H1 (cell line): Measurements from ENCODE around the gene DNTTIP2. TPM values are rescaled to one million over a fixed set of nuclear protein-coding genes. Genes with fewer than 3 reads are reported as not detected.

ENCODE experiments used
- BRCA1 ChIP-seq: IDR thresholded peaks from 2 replicates; pipeline ENCODE4 v1.6.1; 2012; ENCODE audit warnings: low read depth, low read length, improper control_type of control experiment
- CHD1 ChIP-seq: IDR thresholded peaks from 2 replicates; pipeline ENCODE4 v1.6.1; 2012; ENCODE audit warnings: low read depth, low read length, improper control_type of control experiment
- CHD2 ChIP-seq: IDR thresholded peaks from 2 replicates; pipeline ENCODE4 v1.6.1; 2012; ENCODE audit warnings: low read length, improper control_type of control experiment
- CREB1 ChIP-seq: IDR thresholded peaks from 2 replicates; pipeline ENCODE4 v1.6.1; 2012; ENCODE audit warnings: inconsistent platforms
- FOSL1 ChIP-seq: IDR thresholded peaks from 2 replicates; pipeline ENCODE4 v1.6.1; 2011; ENCODE audit warnings: mild to moderate bottlenecking, low read depth, low read length, moderate library complexity; ENCODE audit not compliant: insufficient read depth
- GABPA ChIP-seq: IDR thresholded peaks from 2 replicates; pipeline ENCODE4 v1.6.1; 2011; ENCODE audit warnings: mild to moderate bottlenecking, low read length, moderate library complexity, borderline replicate concordance; ENCODE audit not compliant: insufficient read depth
- GTF2F1 ChIP-seq: IDR thresholded peaks from 2 replicates; pipeline ENCODE4 v1.6.1; 2012; ENCODE audit warnings: low read depth, low read length, improper control_type of control experiment, borderline replicate concordance
- KDM1A ChIP-seq: fragments of 200-600, 300-600 bp; sonication (generic); IDR thresholded peaks from 2 replicates; pipeline ENCODE4 v1.7.1; 2016; ENCODE audit warnings: mild to moderate bottlenecking, low read length, borderline replicate concordance
- KDM4A ChIP-seq: IDR thresholded peaks from one replicate; pipeline ENCODE4 v1.7.1; 2012; ENCODE audit warnings: low read depth, mild to moderate bottlenecking, moderate library complexity, low read length, inconsistent platforms; ENCODE audit not compliant: severe bottlenecking
- POLR2A ChIP-seq, 2 experiments: IDR thresholded peaks; 1 replicate in 1 of 2; 2 replicates in 1 of 2; pipeline ENCODE4 v1.6.1; 2011; ENCODE audit warnings: low read depth in 2 of 2, low read length in 2 of 2, mild to moderate bottlenecking in 2 of 2; ENCODE audit errors: control extremely low read depth in 1 of 2
- RFX5 ChIP-seq: IDR thresholded peaks from 2 replicates; pipeline ENCODE4 v1.6.1; 2011; ENCODE audit warnings: low read depth, low read length, improper control_type of control experiment, borderline replicate concordance
- SIN3A ChIP-seq, 2 experiments: IDR thresholded peaks in 1 of 2; conservative IDR thresholded peaks in 1 of 2; 2 replicates each; pipeline ENCODE4 v1.6.1; 2011 to 2012; ENCODE audit warnings: low read length in 2 of 2, improper control_type of control experiment in 1 of 2, low read depth in 1 of 2, mild to moderate bottlenecking in 1 of 2
- SP4 ChIP-seq: IDR thresholded peaks from 2 replicates; pipeline ENCODE4 v1.6.1; 2012; ENCODE audit warnings: low read length, inconsistent platforms
- TAF1 ChIP-seq: IDR thresholded peaks from 2 replicates; pipeline ENCODE4 v1.6.1; 2011; ENCODE audit warnings: mild to moderate bottlenecking, low read depth, low read length
- TAF7 ChIP-seq: optimal IDR thresholded peaks from 2 replicates; pipeline ENCODE3; 2011; ENCODE audit warnings: low read depth, mild to moderate bottlenecking, inconsistent platforms, low read length, moderate library complexity, borderline replicate concordance
- TBP ChIP-seq: IDR thresholded peaks from 2 replicates; pipeline ENCODE4 v1.6.1; 2011; ENCODE audit warnings: low read depth, low read length, improper control_type of control experiment
- TEAD4 ChIP-seq: IDR thresholded peaks from 2 replicates; pipeline ENCODE4 v1.6.1; 2012; ENCODE audit warnings: low read depth, low read length, inconsistent platforms, mixed read lengths
- polyA plus RNA-seq, 7 experiments: library from polyadenylated mRNA; depleted of rRNA in 3 of 7; stranded (reverse) in 5 of 7; unstranded in 2 of 7; fragments of >200 nt in 5 of 7; fragments of 200-250 nt in 2 of 7; gene quantifications; 1 replicate in 5 of 7; 2 replicates in 1 of 7; 4 replicates in 1 of 7; pipeline versions ENCODE4 v1.2.1 to v1.2.3, GENCODE V29; 2011 to 2013; ENCODE audit warnings: missing spikeins in 2 of 7, mixed read lengths in 2 of 7
- total RNA-seq: library from RNA; stranded (reverse); fragmentation: NEBNext Ultra II Directional; extraction: Animal tissue kit (Norgen Biotek cat#: 25700); gene quantifications from 2 replicates; pipeline ENCODE4 v1.2.1, GENCODE V29; 2021

Gene DNTTIP2
- total and polyA plus RNA-seq, 2 of the 8 experiments (the other 6 are each of a cell fraction or from before 2014, with no cell fraction given), result 6.3 to 80.4 TPM

GRCh38 chr1:93878889-93879586 is at the start of gene DNTTIP2 (continued):
- peak; percentile 97 for TF ChIP-seq CHD2
- peak; percentile 37 to 73; a peak in 2 of 4 replicates for TF ChIP-seq SIN3A (conservative IDR thresholded peaks at IDR 0.05 in 1 of 2, IDR thresholded peaks at IDR 0.05 in 1 of 2; ENCODE audit: low read depth in 1 of 2, low read length in 2 of 2)
- peak; percentile 84 for TF ChIP-seq GTF2F1
- peak; percentile 97 for TF ChIP-seq CREB1
- peak; percentile 97 for TF ChIP-seq KDM4A
- no peak for TF ChIP-seq SP4
- peak; percentile 91 for TF ChIP-seq BRCA1
- TF ChIP-seq POLR2A (IDR thresholded peaks at IDR 0.05; ENCODE audit: control extremely low read depth in 1 of 2, low read depth in 2 of 2, low read length in 2 of 2), result peak; percentile 96 to 98
- TF ChIP-seq CHD1, result no peak
- TF ChIP-seq GABPA, result peak; percentile 88; the same call in 1 of the 2 replicates
- peak; percentile 97 for TF ChIP-seq TAF7
- TF ChIP-seq TEAD4, result no peak
- TF ChIP-seq KDM1A, result no peak
- TF ChIP-seq RFX5, result no peak
- TF ChIP-seq FOSL1, result no peak
- TF ChIP-seq TAF1, result peak; percentile 100
- TF ChIP-seq TBP, result peak; percentile 95
